WERI-Rb-1 (cell line): ENCODE results near the gene GBF1.

Source experiments
- DNase-seq: peaks from one replicate; pipeline ENCODE4 v3.0.0-alpha.2; 2020
- H3K27ac ChIP-seq: fragments of 250-450 bp; sonication (Bioruptor Pico); 2 replicates; pipeline ENCODE4 v1.5.1; 2020; ENCODE audit warnings: mild to moderate bottlenecking, moderate library complexity
- H3K27me3 ChIP-seq: fragments of 250-450 bp; sonication (Bioruptor Pico); 2 replicates; pipeline ENCODE4 v1.5.1; 2021; ENCODE audit warnings: mild to moderate bottlenecking, low read depth, moderate library complexity; ENCODE audit not compliant: insufficient read depth, severe bottlenecking
- H3K36me3 ChIP-seq: fragments of 250-450 bp; sonication (Bioruptor Pico); 2 replicates; pipeline ENCODE4 v1.5.1; 2020; ENCODE audit warnings: mild to moderate bottlenecking, moderate library complexity
- H3K4me3 ChIP-seq: 2 replicates; pipeline ENCODE4 v1.5.1; 2011; ENCODE audit warnings: low read depth, mild to moderate bottlenecking, control low read depth, low read length
- H3K9me3 ChIP-seq: fragments of 250-450 bp; sonication (Bioruptor Pico); 2 replicates; pipeline ENCODE4 v1.5.1; 2021; ENCODE audit warnings: mild to moderate bottlenecking, moderate library complexity; ENCODE audit not compliant: severe bottlenecking
- TF ChIP-seq, protein P1 (sequence below): IDR thresholded peaks from 2 replicates; pipeline ENCODE4 v1.5.1; 2011; ENCODE audit warnings: low read depth, mild to moderate bottlenecking, control low read depth, inconsistent platforms, low read length

Gene GBF1

GRCh38 chr10:102344067-102344466 lies 98.7 kb downstream of the GBF1 start:
- TF ChIP-seq, protein P1, sequence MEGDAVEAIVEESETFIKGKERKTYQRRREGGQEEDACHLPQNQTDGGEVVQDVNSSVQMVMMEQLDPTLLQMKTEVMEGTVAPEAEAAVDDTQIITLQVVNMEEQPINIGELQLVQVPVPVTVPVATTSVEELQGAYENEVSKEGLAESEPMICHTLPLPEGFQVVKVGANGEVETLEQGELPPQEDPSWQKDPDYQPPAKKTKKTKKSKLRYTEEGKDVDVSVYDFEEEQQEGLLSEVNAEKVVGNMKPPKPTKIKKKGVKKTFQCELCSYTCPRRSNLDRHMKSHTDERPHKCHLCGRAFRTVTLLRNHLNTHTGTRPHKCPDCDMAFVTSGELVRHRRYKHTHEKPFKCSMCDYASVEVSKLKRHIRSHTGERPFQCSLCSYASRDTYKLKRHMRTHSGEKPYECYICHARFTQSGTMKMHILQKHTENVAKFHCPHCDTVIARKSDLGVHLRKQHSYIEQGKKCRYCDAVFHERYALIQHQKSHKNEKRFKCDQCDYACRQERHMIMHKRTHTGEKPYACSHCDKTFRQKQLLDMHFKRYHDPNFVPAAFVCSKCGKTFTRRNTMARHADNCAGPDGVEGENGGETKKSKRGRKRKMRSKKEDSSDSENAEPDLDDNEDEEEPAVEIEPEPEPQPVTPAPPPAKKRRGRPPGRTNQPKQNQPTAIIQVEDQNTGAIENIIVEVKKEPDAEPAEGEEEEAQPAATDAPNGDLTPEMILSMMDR = no peak
- Histone ChIP-seq H3K27me3 (no peaks in the 10 kb centered on the region), H3K9me3 (no peaks in the 10 kb centered on the region), H3K4me3 (no peak overlapping the region), H3K27ac (no peak overlapping the region), H3K36me3 (peaks cover 34% of the 10 kb centered on the region)
- DNase-seq = no peak

GRCh38 chr10:102347236-102347828 lies 102.0 kb downstream of the GBF1 start:
- Histone ChIP-seq H3K36me3 (peaks cover 49% of the 10 kb centered on the region), H3K27me3 (no peaks in the 10 kb centered on the region), H3K4me3 (no peak overlapping the region), H3K9me3 (no peaks in the 10 kb centered on the region), H3K27ac (no peak overlapping the region)
- TF ChIP-seq, protein P1 = peak; percentile 87
- peak; percentile 64 for DNase-seq

- Histone ChIP-seq H3K36me3 (peaks cover 70% of the 10 kb centered on the region), H3K27me3 (no peaks in the 10 kb centered on the region), H3K27ac (no peak overlapping the region), H3K9me3 (no peaks in the 10 kb centered on the region), H3K4me3 (no peak overlapping the region)
- DNase-seq = peak; percentile 69
- TF ChIP-seq, protein P1 = peak; percentile 74
Measured at GRCh38 chr10:102352066-102352715, 106.9 kb downstream of the GBF1 start.

- no peak for DNase-seq
- Histone ChIP-seq H3K27ac (no peak overlapping the region), H3K9me3 (no peaks in the 10 kb centered on the region), H3K27me3 (no peaks in the 10 kb centered on the region), H3K36me3 (peaks cover 75% of the 10 kb centered on the region), H3K4me3 (no peak overlapping the region)
- TF ChIP-seq, protein P1 = no peak
Measured at GRCh38 chr10:102354451-102354850, 109.1 kb downstream of the GBF1 start.

DNA sequence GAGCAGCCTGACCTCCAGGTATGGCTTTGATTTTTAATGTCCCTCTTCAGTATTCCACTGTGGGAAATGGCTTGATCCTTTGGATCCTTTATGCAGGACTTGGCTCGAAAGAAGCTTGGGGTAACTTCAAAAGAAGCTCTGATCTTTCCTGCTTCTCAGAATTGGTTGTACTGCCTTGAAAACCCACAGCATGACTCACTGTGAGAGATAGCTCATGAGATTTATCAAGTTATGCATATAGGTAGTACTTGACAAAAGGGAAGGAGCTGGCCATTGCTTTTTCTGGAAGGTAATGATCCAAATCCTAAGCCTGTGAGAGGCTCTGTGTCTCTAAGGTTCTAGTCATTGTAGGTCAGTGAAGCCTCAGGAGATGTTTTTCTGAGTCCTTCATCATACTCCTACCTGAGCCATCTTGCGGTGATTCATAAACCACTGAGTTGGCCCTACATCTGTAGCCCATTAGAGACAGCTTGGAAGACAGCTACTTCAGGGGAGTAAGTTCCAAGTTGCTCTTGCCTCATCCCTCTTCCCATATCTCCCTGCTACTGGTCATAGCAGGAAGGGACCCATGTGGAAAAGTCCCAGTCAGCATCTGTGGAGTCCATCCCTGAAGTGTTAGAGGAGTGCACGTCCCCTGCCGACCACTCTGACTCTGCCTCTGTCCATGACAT lies 113.5 kb downstream of the GBF1 start:
- H3K4me3 ChIP-seq = no peak overlapping the region
- no peaks in the 10 kb centered on the region for H3K27me3 ChIP-seq
- no peak for DNase-seq
- no peak overlapping the region for H3K27ac ChIP-seq
- H3K36me3 ChIP-seq = peaks cover 84% of the 10 kb centered on the region
- TF ChIP-seq, protein P1 = no peak
- H3K9me3 ChIP-seq = no peaks in the 10 kb centered on the region
